SK-N-SH (cell line): Measurements from ENCODE around the gene B4GALNT3. TPM values are rescaled to one million over a fixed set of nuclear protein-coding genes. Genes with fewer than 3 reads are reported as not detected.

Experiments
- CTCF ChIA-PET: fragments of 300-600, 350-600 bp; formaldehyde crosslinking; extraction: SDS; loops from one replicate; lab custom pipeline; 2021; lab: Yijun Ruan, JAX
- POLR2A ChIA-PET: fragments of 350-600 bp; sonication (Branson Sonifier 250); formaldehyde crosslinking; extraction: SDS; loops from one replicate; lab custom pipeline; 2020; ENCODE audit warnings: antibody characterized with exemption, inconsistent platforms; lab: Yijun Ruan, JAX
- DNase-seq: peaks from one replicate; pipeline ENCODE4 v3.0.0; 2012
- H2AFZ ChIP-seq: fragments of 200-600 bp; sonication (generic); 2 replicates; pipeline ENCODE4 v1.8.1; 2016; ENCODE audit warnings: antibody characterized with exemption, mild to moderate bottlenecking, low read depth
- H3F3A ChIP-seq: fragments of 200-600 bp; sonication (generic); replicated peaks from 2 replicates; pipeline ENCODE3; 2016; ENCODE audit warnings: antibody characterized with exemption, mild to moderate bottlenecking; ENCODE audit not compliant: insufficient read depth
- H3K27ac ChIP-seq, 2 experiments: fragments of 200-500 bp in 1 of 2; fragments of 200-600 bp in 1 of 2; sonication (Bioruptor generic) in 1 of 2; sonication (generic), shearing (Covaris generic) in 1 of 2; 2 replicates each; pipeline versions ENCODE4 v1.5.1 to v1.6.1; 2014 to 2016; ENCODE audit warnings: low read depth in 2 of 2, inconsistent platforms in 1 of 2, low read length in 1 of 2, mild to moderate bottlenecking in 1 of 2, mixed read lengths in 1 of 2
- H3K27me3 ChIP-seq: fragments of 200-600 bp; sonication (generic), shearing (Covaris generic); 2 replicates; pipeline ENCODE4 v1.6.1; 2016; ENCODE audit warnings: mixed run types; ENCODE audit not compliant: insufficient read depth
- H3K36me3 ChIP-seq, 2 experiments: fragments of 200-500 bp in 1 of 2; fragments of 200-600 bp in 1 of 2; sonication (Bioruptor generic) in 1 of 2; sonication (generic) in 1 of 2; replicated peaks in 1 of 2; 2 replicates each; pipeline versions ENCODE3 to v1.5.1; 2014 to 2016; ENCODE audit warnings: low read length in 1 of 2, mild to moderate bottlenecking in 1 of 2; ENCODE audit not compliant: insufficient read depth in 2 of 2, control insufficient read depth in 1 of 2
- H3K4me1 ChIP-seq, 2 experiments: fragments of 200-500 bp in 1 of 2; fragments of 200-600 bp in 1 of 2; sonication (Bioruptor generic) in 1 of 2; sonication (generic), shearing (Covaris generic) in 1 of 2; 2 replicates each; pipeline versions ENCODE4 v1.5.1 to v1.6.1; 2014 to 2016; ENCODE audit warnings: low read depth in 1 of 2, low read length in 1 of 2, mixed run types in 1 of 2; ENCODE audit not compliant: insufficient read depth in 2 of 2, control insufficient read depth in 1 of 2
- H3K4me2 ChIP-seq: fragments of 200-600 bp; sonication (generic), shearing (Covaris generic); 2 replicates; pipeline ENCODE4 v1.6.1; 2017; ENCODE audit warnings: mixed run types
- H3K4me3 ChIP-seq, 2 experiments: fragments of 200-500 bp in 1 of 2; fragments of 200-600 bp in 1 of 2; sonication (Bioruptor generic) in 1 of 2; sonication (generic), shearing (Covaris generic) in 1 of 2; 2 replicates each; pipeline versions ENCODE4 v1.5.1 to v1.8.1; 2014 to 2016; ENCODE audit warnings: low read depth in 2 of 2, inconsistent platforms in 1 of 2, low read length in 1 of 2, mild to moderate bottlenecking in 1 of 2, mixed read lengths in 1 of 2, moderate library complexity in 1 of 2
- H3K79me2 ChIP-seq: fragments of 200-600 bp; sonication (generic); 2 replicates; pipeline ENCODE4 v1.8.1; 2017; ENCODE audit warnings: mild to moderate bottlenecking; ENCODE audit not compliant: insufficient read depth
- H3K9ac ChIP-seq: fragments of 200-600 bp; sonication (generic); 2 replicates; pipeline ENCODE4 v1.6.1; 2017; ENCODE audit warnings: mixed run types
- H3K9me2 ChIP-seq: fragments of 200-600 bp; sonication (generic); 2 replicates; pipeline ENCODE4 v1.6.1; 2017; ENCODE audit warnings: mixed run types
- H3K9me3 ChIP-seq: fragments of 200-600 bp; sonication (generic); 2 replicates; pipeline ENCODE4 v1.6.1; 2017; ENCODE audit warnings: mixed run types, mild to moderate bottlenecking, moderate library complexity
- H4K20me1 ChIP-seq: fragments of 200-600 bp; sonication (generic); 2 replicates; pipeline ENCODE4 v1.6.1; 2017; ENCODE audit warnings: mild to moderate bottlenecking, mixed run types; ENCODE audit not compliant: insufficient read depth
- FOSL2 ChIP-seq: IDR thresholded peaks from 2 replicates; pipeline ENCODE4 v1.4.0; 2012; ENCODE audit warnings: low read depth, mild to moderate bottlenecking, moderate library complexity, borderline replicate concordance
- FOXJ3 ChIP-seq: sonication (generic); formaldehyde crosslinking; IDR thresholded peaks from 2 replicates; pipeline ENCODE4 v1.5.1; 2020; ENCODE audit warnings: mild to moderate bottlenecking, missing genetic modification reagents
- GABPA ChIP-seq: IDR thresholded peaks from 2 replicates; pipeline ENCODE4 v1.4.0; 2012; ENCODE audit warnings: low read depth, mild to moderate bottlenecking
- GATA2 ChIP-seq: sonication (generic); formaldehyde crosslinking; IDR thresholded peaks from 2 replicates; pipeline ENCODE4 v1.5.0; 2020; ENCODE audit warnings: mild to moderate bottlenecking, missing genetic modification reagents
- MEF2A ChIP-seq: IDR thresholded peaks from 2 replicates; pipeline ENCODE4 v1.4.0; 2012; ENCODE audit warnings: low read depth, borderline replicate concordance
- NFIC ChIP-seq: IDR thresholded peaks from 2 replicates; pipeline ENCODE4 v1.4.0; 2012; ENCODE audit warnings: borderline replicate concordance
- POLR2AphosphoS5 ChIP-seq: IDR thresholded peaks from 2 replicates; pipeline ENCODE4 v1.6.1; 2012; ENCODE audit warnings: low read depth, low read length
- RCOR1 ChIP-seq: fragments of 150-350 bp; IDR thresholded peaks from 2 replicates; pipeline ENCODE4 v1.6.1; 2017; ENCODE audit warnings: antibody characterized with exemption, low read length
- RXRA ChIP-seq: IDR thresholded peaks from 2 replicates; pipeline ENCODE4 v1.4.0; 2012; ENCODE audit warnings: low read depth, mild to moderate bottlenecking, borderline replicate concordance
- SIN3A ChIP-seq: IDR thresholded peaks from 2 replicates; pipeline ENCODE4 v1.6.1; 2012; ENCODE audit warnings: low read depth, mild to moderate bottlenecking, low read length, moderate library complexity, borderline replicate concordance
- SMC3 ChIP-seq: IDR thresholded peaks from 2 replicates; pipeline ENCODE4 v1.6.1; 2012; ENCODE audit warnings: low read depth, low read length, improper control_type of control experiment
- TAF1 ChIP-seq: IDR thresholded peaks from 2 replicates; pipeline ENCODE4 v1.6.1; 2012; ENCODE audit warnings: low read depth, mild to moderate bottlenecking, low read length, moderate library complexity, borderline replicate concordance
- TCF12 ChIP-seq: IDR thresholded peaks from 2 replicates; pipeline ENCODE4 v1.4.0; 2012
- YY1 ChIP-seq: IDR thresholded peaks from 2 replicates; pipeline ENCODE4 v1.4.0; 2012; ENCODE audit warnings: low read depth, mild to moderate bottlenecking
- WGBS: methylation state at CpG from one replicate; pipeline ENCODE4 v1.1.6; 2017; ENCODE audit warnings: low lambda C conversion rate; 5-methylcytosine and 5-hydroxymethylcytosine counted together
- polyA plus RNA-seq, 3 experiments: library from polyadenylated mRNA; depleted of rRNA; stranded (reverse); fragments of >200 nt; gene quantifications; 2 replicates each; pipeline ENCODE4 v1.2.3, GENCODE V29; 2012
- TF ChIP-seq, protein P1 (sequence below): IDR thresholded peaks from 2 replicates; pipeline ENCODE4 v1.4.0; 2012; ENCODE audit warnings: low read depth, borderline replicate concordance
- TF ChIP-seq, protein P2 (sequence below): IDR thresholded peaks from 2 replicates; pipeline ENCODE4 v1.6.1; 2012; ENCODE audit warnings: mild to moderate bottlenecking, low read depth, low read length, moderate library complexity
- TF ChIP-seq, protein P3 (sequence below): IDR thresholded peaks from 2 replicates; pipeline ENCODE4; 2012
- TF ChIP-seq, protein P4 (sequence below): IDR thresholded peaks from 2 replicates; pipeline ENCODE4 v1.4.0; 2012; ENCODE audit warnings: low read depth, borderline replicate concordance
- TF ChIP-seq, protein P5 (sequence below): fragments of 150-350 bp; IDR thresholded peaks from 2 replicates; pipeline ENCODE4 v1.6.1; 2017; ENCODE audit warnings: antibody characterized with exemption, low read length, low read depth, borderline replicate concordance

The B4GALNT3 gene
- polyA plus RNA-seq, 1 of the 3 experiments (the other 2 are of a cell fraction) = 0.53 TPM

DNA sequence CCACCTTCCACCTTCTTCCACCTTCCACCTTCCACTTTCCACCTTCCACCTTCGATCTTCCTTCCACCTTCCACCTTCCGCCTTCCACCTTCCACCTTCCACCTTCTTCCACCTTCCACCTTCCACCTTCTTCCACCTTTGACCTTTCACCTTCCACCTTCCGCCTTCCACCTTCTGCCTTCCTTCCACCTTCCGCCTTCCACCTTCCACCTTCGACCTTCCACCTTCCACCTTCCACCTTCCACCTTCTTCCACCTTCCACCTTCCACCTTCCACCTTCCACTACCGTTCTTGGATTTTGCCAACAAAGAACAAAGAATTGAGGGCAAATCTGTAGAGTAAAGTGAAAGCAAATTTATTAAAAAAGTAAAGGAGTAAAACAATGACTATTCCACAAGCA lies 53.2 kb downstream of the B4GALNT3 start:
- H3K9me2 ChIP-seq = no peaks in the 10 kb centered on the region
- no peak overlapping the region for H2AFZ ChIP-seq
- peaks cover 11% of the 10 kb centered on the region; the same call in 1 of the 2 replicates for H3K27me3 ChIP-seq
- no peak overlapping the region for H3K4me3 ChIP-seq
- 78% methylated on average over 6 of the region's 6 CpGs for WGBS
- H3K79me2 ChIP-seq = no peaks in the 10 kb centered on the region
- DNase-seq = no peak
- no peak overlapping the region for H3K27ac ChIP-seq
- H3K4me2 ChIP-seq = no peak overlapping the region
- ChIA-PET CTCF (no interaction called here), POLR2A (no interaction called here)
- no peaks in the 10 kb centered on the region for H4K20me1 ChIP-seq
- H3K9me3 ChIP-seq = no peaks in the 10 kb centered on the region
- H3K4me1 ChIP-seq = peaks cover 12 to 13% of the 10 kb centered on the region in 2 experiments; a peak in 3 of 4 replicates
- no peaks in the 10 kb centered on the region for H3K36me3 ChIP-seq
- TF ChIP-seq GABPA (no peak), GATA2 (no peak), MEF2A (no peak), FOSL2 (no peak), TCF12 (no peak), FOXJ3 (CRISPR knock-in tag) (no peak), RCOR1 (no peak)
- TF ChIP-seq, protein P1, sequence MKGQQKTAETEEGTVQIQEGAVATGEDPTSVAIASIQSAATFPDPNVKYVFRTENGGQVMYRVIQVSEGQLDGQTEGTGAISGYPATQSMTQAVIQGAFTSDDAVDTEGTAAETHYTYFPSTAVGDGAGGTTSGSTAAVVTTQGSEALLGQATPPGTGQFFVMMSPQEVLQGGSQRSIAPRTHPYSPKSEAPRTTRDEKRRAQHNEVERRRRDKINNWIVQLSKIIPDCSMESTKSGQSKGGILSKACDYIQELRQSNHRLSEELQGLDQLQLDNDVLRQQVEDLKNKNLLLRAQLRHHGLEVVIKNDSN = no peak
- no peaks in the 10 kb centered on the region for H3F3A ChIP-seq
- no peak overlapping the region for H3K9ac ChIP-seq

DNA sequence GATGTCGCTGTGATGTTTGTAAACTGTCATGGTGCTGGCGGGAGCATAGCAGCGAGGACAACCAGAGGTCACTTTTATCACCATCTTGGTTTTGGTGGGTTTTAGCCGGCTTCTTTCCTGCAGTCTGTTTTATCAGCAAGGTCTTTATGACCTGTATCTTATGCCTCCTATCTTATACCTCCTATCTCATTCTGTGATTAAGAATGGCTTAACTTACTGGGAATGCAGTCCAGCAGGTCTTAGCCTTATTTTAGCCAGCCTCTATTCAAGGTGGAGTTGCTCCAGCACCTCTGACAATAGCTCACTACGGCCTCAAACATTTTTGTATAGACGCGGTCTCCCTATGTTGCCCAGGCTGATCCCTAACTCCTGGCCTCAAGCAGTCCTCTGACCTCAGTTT lies 53.7 kb downstream of the B4GALNT3 start:
- Histone ChIP-seq H3K9me3 (no peaks in the 10 kb centered on the region), H3K27me3 (peaks cover 16% of the 10 kb centered on the region; the same call in 1 of the 2 replicates), H3K4me2 (no peak overlapping the region), H3K36me3 (no peaks in the 10 kb centered on the region), H3K27ac (no peak overlapping the region), H3K4me1 (peaks cover 12 to 13% of the 10 kb centered on the region in 2 experiments; a peak in 3 of 4 replicates), H4K20me1 (no peaks in the 10 kb centered on the region), H2AFZ (no peak overlapping the region), H3F3A (no peaks in the 10 kb centered on the region), H3K9ac (no peak overlapping the region), H3K9me2 (no peaks in the 10 kb centered on the region), H3K79me2 (no peaks in the 10 kb centered on the region), H3K4me3 (no peak overlapping the region)
- no peak for DNase-seq
- ChIA-PET POLR2A (no interaction called here), CTCF (interaction anchor here (0.6 kb wide), 1 partner anchor 33 kb away, joined by 3 read pairs; no protein-coding TSS in a partner anchor)
- 75% methylated on average over 7 of the region's 7 CpGs for WGBS
- TF ChIP-seq YY1 = no peak
- no peak for TF ChIP-seq RXRA
- TF ChIP-seq, protein P2, sequence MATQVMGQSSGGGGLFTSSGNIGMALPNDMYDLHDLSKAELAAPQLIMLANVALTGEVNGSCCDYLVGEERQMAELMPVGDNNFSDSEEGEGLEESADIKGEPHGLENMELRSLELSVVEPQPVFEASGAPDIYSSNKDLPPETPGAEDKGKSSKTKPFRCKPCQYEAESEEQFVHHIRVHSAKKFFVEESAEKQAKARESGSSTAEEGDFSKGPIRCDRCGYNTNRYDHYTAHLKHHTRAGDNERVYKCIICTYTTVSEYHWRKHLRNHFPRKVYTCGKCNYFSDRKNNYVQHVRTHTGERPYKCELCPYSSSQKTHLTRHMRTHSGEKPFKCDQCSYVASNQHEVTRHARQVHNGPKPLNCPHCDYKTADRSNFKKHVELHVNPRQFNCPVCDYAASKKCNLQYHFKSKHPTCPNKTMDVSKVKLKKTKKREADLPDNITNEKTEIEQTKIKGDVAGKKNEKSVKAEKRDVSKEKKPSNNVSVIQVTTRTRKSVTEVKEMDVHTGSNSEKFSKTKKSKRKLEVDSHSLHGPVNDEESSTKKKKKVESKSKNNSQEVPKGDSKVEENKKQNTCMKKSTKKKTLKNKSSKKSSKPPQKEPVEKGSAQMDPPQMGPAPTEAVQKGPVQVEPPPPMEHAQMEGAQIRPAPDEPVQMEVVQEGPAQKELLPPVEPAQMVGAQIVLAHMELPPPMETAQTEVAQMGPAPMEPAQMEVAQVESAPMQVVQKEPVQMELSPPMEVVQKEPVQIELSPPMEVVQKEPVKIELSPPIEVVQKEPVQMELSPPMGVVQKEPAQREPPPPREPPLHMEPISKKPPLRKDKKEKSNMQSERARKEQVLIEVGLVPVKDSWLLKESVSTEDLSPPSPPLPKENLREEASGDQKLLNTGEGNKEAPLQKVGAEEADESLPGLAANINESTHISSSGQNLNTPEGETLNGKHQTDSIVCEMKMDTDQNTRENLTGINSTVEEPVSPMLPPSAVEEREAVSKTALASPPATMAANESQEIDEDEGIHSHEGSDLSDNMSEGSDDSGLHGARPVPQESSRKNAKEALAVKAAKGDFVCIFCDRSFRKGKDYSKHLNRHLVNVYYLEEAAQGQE = no peak
- TF ChIP-seq, protein P3, sequence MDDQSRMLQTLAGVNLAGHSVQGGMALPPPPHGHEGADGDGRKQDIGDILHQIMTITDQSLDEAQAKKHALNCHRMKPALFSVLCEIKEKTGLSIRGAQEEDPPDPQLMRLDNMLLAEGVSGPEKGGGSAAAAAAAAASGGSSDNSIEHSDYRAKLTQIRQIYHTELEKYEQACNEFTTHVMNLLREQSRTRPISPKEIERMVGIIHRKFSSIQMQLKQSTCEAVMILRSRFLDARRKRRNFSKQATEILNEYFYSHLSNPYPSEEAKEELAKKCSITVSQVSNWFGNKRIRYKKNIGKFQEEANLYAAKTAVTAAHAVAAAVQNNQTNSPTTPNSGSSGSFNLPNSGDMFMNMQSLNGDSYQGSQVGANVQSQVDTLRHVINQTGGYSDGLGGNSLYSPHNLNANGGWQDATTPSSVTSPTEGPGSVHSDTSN = no peak
- TF ChIP-seq, protein P4, sequence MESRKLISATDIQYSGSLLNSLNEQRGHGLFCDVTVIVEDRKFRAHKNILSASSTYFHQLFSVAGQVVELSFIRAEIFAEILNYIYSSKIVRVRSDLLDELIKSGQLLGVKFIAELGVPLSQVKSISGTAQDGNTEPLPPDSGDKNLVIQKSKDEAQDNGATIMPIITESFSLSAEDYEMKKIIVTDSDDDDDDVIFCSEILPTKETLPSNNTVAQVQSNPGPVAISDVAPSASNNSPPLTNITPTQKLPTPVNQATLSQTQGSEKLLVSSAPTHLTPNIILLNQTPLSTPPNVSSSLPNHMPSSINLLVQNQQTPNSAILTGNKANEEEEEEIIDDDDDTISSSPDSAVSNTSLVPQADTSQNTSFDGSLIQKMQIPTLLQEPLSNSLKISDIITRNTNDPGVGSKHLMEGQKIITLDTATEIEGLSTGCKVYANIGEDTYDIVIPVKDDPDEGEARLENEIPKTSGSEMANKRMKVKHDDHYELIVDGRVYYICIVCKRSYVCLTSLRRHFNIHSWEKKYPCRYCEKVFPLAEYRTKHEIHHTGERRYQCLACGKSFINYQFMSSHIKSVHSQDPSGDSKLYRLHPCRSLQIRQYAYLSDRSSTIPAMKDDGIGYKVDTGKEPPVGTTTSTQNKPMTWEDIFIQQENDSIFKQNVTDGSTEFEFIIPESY = no peak
- TF ChIP-seq NFIC = no peak
- no peak for TF ChIP-seq SIN3A
- TF ChIP-seq, protein P5, sequence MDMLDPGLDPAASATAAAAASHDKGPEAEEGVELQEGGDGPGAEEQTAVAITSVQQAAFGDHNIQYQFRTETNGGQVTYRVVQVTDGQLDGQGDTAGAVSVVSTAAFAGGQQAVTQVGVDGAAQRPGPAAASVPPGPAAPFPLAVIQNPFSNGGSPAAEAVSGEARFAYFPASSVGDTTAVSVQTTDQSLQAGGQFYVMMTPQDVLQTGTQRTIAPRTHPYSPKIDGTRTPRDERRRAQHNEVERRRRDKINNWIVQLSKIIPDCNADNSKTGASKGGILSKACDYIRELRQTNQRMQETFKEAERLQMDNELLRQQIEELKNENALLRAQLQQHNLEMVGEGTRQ = no peak
- TF ChIP-seq GABPA = no peak
- no peak for TF ChIP-seq RCOR1
- TF ChIP-seq, protein P1 = no peak
- TF ChIP-seq POLR2AphosphoS5 = no peak
- TF ChIP-seq SMC3 = no peak
- no peak for TF ChIP-seq TAF1
